ENCODE results near the gene MRPS27. TPM values are rescaled to one million over a fixed set of nuclear protein-coding genes. Genes with fewer than 3 reads are reported as not detected.
A peak's percentile ranks its signal among the peaks of the same experiment; 100 is the strongest.

Gene MRPS27
- total and polyA plus RNA-seq, 4 donors, result 17.6 to 38.7 (median 34.9) TPM

- H3K9ac ChIP-seq (ENCODE audit: low read depth in 1 of 2, low read length in 2 of 2), result no peak overlapping the region
- H3K4me3 ChIP-seq (ENCODE audit: low read depth in 1 of 3, low read length in 3 of 3), result no peak overlapping the region
- H3K4me1 ChIP-seq (ENCODE audit: control insufficient read depth in 4 of 4, insufficient read depth in 4 of 4, low read length in 3 of 4), result peaks cover 0 to 4% (median 0%) of the 10 kb centered on the region in 4 donors
- peak; percentile 65 for DNase-seq (ENCODE audit: low spot score)
- WGBS, result 70% methylated on average over 2 of the region's 2 CpGs
- no peaks in the 10 kb centered on the region for H3K9me3 ChIP-seq (ENCODE audit: control insufficient read depth in 4 of 4, low read length in 3 of 4)
- H3K27ac ChIP-seq (ENCODE audit: low read depth in 1 of 2, low read length in 2 of 2), result no peak overlapping the region
- TF ChIP-seq RAD21 (IDR thresholded peaks at IDR 0.05) (peak; percentile 49 to 73), SP1 (IDR thresholded peaks at IDR 0.05) (no peak), ATF3 (IDR thresholded peaks at IDR 0.05) (no peak), CTCF (IDR thresholded peaks at IDR 0.05; ENCODE audit: low read depth, low read length, missing input control) (peak; percentile 44), JUND (IDR thresholded peaks at IDR 0.05) (no peak), HNF4G (IDR thresholded peaks at IDR 0.05) (no peak), YY1 (IDR thresholded peaks at IDR 0.05) (no peak), FOXA1 (IDR thresholded peaks at IDR 0.05) (no peak), NR2F2 (IDR thresholded peaks at IDR 0.05) (no peak), GABPA (IDR thresholded peaks at IDR 0.05 in 1 of 2, conservative IDR thresholded peaks at IDR 0.05 in 1 of 2) (no peak), RXRA (IDR thresholded peaks at IDR 0.05) (no peak), FOXA2 (IDR thresholded peaks at IDR 0.05) (no peak)
- H3K27me3 ChIP-seq (ENCODE audit: control insufficient read depth in 4 of 4, insufficient read depth in 4 of 4, low read length in 3 of 4), result no peaks in the 10 kb centered on the region
- no peaks in the 10 kb centered on the region for H3K36me3 ChIP-seq (ENCODE audit: control insufficient read depth in 4 of 4, insufficient read depth in 3 of 4, low read depth in 1 of 4, low read length in 3 of 4)
These were observed 51.2 kb downstream of the MRPS27 start for GRCh38 chr5:72268753-72269410.

- TF ChIP-seq SP1 (IDR thresholded peaks at IDR 0.05) (no peak), GABPA (IDR thresholded peaks at IDR 0.05 in 1 of 2, conservative IDR thresholded peaks at IDR 0.05 in 1 of 2) (no peak), ATF3 (IDR thresholded peaks at IDR 0.05) (no peak), YY1 (IDR thresholded peaks at IDR 0.05) (no peak), RXRA (IDR thresholded peaks at IDR 0.05) (no peak), ZBTB33 (IDR thresholded peaks at IDR 0.05) (no peak)
- H3K4me1 ChIP-seq (ENCODE audit: control insufficient read depth in 4 of 4, insufficient read depth in 4 of 4, low read length in 3 of 4), result peaks cover 0 to 4% (median 0%) of the 10 kb centered on the region in 4 donors
These were observed 51.8 kb downstream of the MRPS27 start for GRCh38 chr5:72268260-72268659.

GRCh38 chr5:72267685-72268084 is 52.4 kb downstream of the MRPS27 start:
- TF ChIP-seq ZBTB33 (IDR thresholded peaks at IDR 0.05) (no peak), ATF3 (IDR thresholded peaks at IDR 0.05) (no peak), GABPA (IDR thresholded peaks at IDR 0.05 in 1 of 2, conservative IDR thresholded peaks at IDR 0.05 in 1 of 2) (no peak), YY1 (IDR thresholded peaks at IDR 0.05) (no peak), NR2F2 (IDR thresholded peaks at IDR 0.05) (no peak), EGR1 (IDR thresholded peaks at IDR 0.05; ENCODE audit: low read depth in 2 of 2) (no peak)
- Histone ChIP-seq H3K9me3 (ENCODE audit: control insufficient read depth in 4 of 4, low read length in 3 of 4) (no peaks in the 10 kb centered on the region), H3K27me3 (ENCODE audit: control insufficient read depth in 4 of 4, insufficient read depth in 4 of 4, low read length in 3 of 4) (no peaks in the 10 kb centered on the region), H3K27ac (ENCODE audit: low read depth in 1 of 2, low read length in 2 of 2) (no peak overlapping the region), H3K4me3 (ENCODE audit: low read depth in 1 of 3, low read length in 3 of 3) (no peak overlapping the region), H3K4me1 (ENCODE audit: control insufficient read depth in 4 of 4, insufficient read depth in 4 of 4, low read length in 3 of 4) (peaks cover 0 to 4% (median 0%) of the 10 kb centered on the region in 4 donors), H3K9ac (ENCODE audit: low read depth in 1 of 2, low read length in 2 of 2) (no peak overlapping the region), H3K36me3 (ENCODE audit: control insufficient read depth in 4 of 4, insufficient read depth in 3 of 4, low read depth in 1 of 4, low read length in 3 of 4) (no peaks in the 10 kb centered on the region)
- no peak for DNase-seq (ENCODE audit: low spot score)

More at GRCh38 chr5:72268260-72268659, 51.8 kb downstream of the MRPS27 start:
- DNase-seq (ENCODE audit: low spot score), result no peak
- no peak overlapping the region for H3K4me3 ChIP-seq (ENCODE audit: low read depth in 1 of 3, low read length in 3 of 3)
- H3K36me3 ChIP-seq (ENCODE audit: control insufficient read depth in 4 of 4, insufficient read depth in 3 of 4, low read depth in 1 of 4, low read length in 3 of 4), result no peaks in the 10 kb centered on the region
- no peaks in the 10 kb centered on the region for H3K9me3 ChIP-seq (ENCODE audit: control insufficient read depth in 4 of 4, low read length in 3 of 4)
- WGBS, result 96% methylated on average over 2 of the region's 2 CpGs
- no peak overlapping the region for H3K9ac ChIP-seq (ENCODE audit: low read depth in 1 of 2, low read length in 2 of 2)
- H3K27me3 ChIP-seq (ENCODE audit: control insufficient read depth in 4 of 4, insufficient read depth in 4 of 4, low read length in 3 of 4), result no peaks in the 10 kb centered on the region
- no peak overlapping the region for H3K27ac ChIP-seq (ENCODE audit: low read depth in 1 of 2, low read length in 2 of 2)

Measured in liver (tissue), 9 donors.